Neural cell (in vitro differentiated cells): ENCODE measurements around the gene RPL38. TPM values are rescaled to one million over a fixed set of nuclear protein-coding genes. Genes with fewer than 3 reads are reported as not detected.

Experiments used
- H2AFZ ChIP-seq: fragments of 200-600, 300-800 bp; sonication (generic), shearing (Covaris generic); 2 replicates; pipeline ENCODE4 v1.6.0; 2014; ENCODE audit warnings: low read depth, mild to moderate bottlenecking, antibody characterized with exemption, low read length, moderate library complexity
- H3F3A ChIP-seq: fragments of 200-600 bp; shearing (Covaris generic); 2 replicates; pipeline ENCODE4 v1.6.1; 2016; ENCODE audit warnings: mild to moderate bottlenecking, moderate library complexity, mixed read lengths, antibody characterized with exemption, low read length; ENCODE audit not compliant: insufficient read depth, poor library complexity, severe bottlenecking
- H3K27ac ChIP-seq: fragments of 200-600, 300-800 bp; sonication (generic), shearing (Covaris generic); 2 replicates; pipeline ENCODE4 v1.5.1; 2014; ENCODE audit warnings: mild to moderate bottlenecking, low read length, moderate library complexity
- H3K27me3 ChIP-seq: fragments of 300-800, 200-600 bp; sonication (generic), shearing (Covaris generic); 2 replicates; pipeline ENCODE4 v1.6.0; 2014; ENCODE audit warnings: mild to moderate bottlenecking, low read depth, low read length, moderate library complexity; ENCODE audit not compliant: insufficient read depth
- H3K36me3 ChIP-seq: fragments of 300-800, 200-600 bp; sonication (generic), shearing (Covaris generic); 2 replicates; pipeline ENCODE4 v1.5.1; 2014; ENCODE audit warnings: mild to moderate bottlenecking, antibody characterized with exemption, low read length, moderate library complexity; ENCODE audit not compliant: insufficient read depth
- H3K4me2 ChIP-seq: fragments of 300-800, 200-600 bp; sonication (generic), shearing (Covaris generic); 2 replicates; pipeline ENCODE4 v1.6.0; 2014; ENCODE audit warnings: mild to moderate bottlenecking, low read length
- H3K4me3 ChIP-seq: fragments of 300-800, 200-600 bp; sonication (generic), shearing (Covaris generic); 2 replicates; pipeline ENCODE4 v1.5.1; 2014; ENCODE audit warnings: mild to moderate bottlenecking, low read length, moderate library complexity
- H3K79me2 ChIP-seq: fragments of 200-600 bp; shearing (Covaris generic); replicated peaks from 2 replicates; pipeline ENCODE4 v1.6.0; 2014; ENCODE audit warnings: mild to moderate bottlenecking, low read length, moderate library complexity; ENCODE audit not compliant: insufficient read depth
- H3K9ac ChIP-seq: fragments of 300-800, 200-600 bp; sonication (generic), shearing (Covaris generic); 2 replicates; pipeline ENCODE4 v1.6.1; 2016; ENCODE audit warnings: mild to moderate bottlenecking, low read length, mixed read lengths
- H3K9me2 ChIP-seq: fragments of 200-600 bp; shearing (Covaris generic); 2 replicates; pipeline ENCODE4 v1.6.1; 2016; ENCODE audit warnings: mild to moderate bottlenecking, low read length, mixed read lengths; ENCODE audit not compliant: insufficient read depth
- H3K9me3 ChIP-seq: fragments of 200-600, 300-800 bp; sonication (generic), shearing (Covaris generic); 2 replicates; pipeline ENCODE4 v1.6.1; 2016; ENCODE audit warnings: mild to moderate bottlenecking, mixed run types, low read length, moderate library complexity, mixed read lengths
- H4K20me1 ChIP-seq: fragments of 200-600 bp; shearing (Covaris generic); 2 replicates; pipeline ENCODE4 v1.6.1; 2016; ENCODE audit warnings: mild to moderate bottlenecking, mixed run types; ENCODE audit not compliant: insufficient read depth
- CTCF ChIP-seq: fragments of 450-650 bp; IDR thresholded peaks from 2 replicates; pipeline ENCODE4 v1.5.1; 2014; ENCODE audit warnings: antibody characterized with exemption, mild to moderate bottlenecking, moderate library complexity; ENCODE audit not compliant: poor library complexity, severe bottlenecking
- EP300 ChIP-seq: fragments of 450-650 bp; conservative IDR thresholded peaks from 2 replicates; pipeline ENCODE4 v1.6.1; 2014; ENCODE audit warnings: antibody characterized with exemption, mild to moderate bottlenecking, moderate library complexity; ENCODE audit not compliant: poor library complexity, severe bottlenecking
- EZH2 ChIP-seq: fragments of 200-600, 300-800 bp; shearing (Covaris generic), sonication (generic); IDR thresholded peaks from 2 replicates; pipeline ENCODE4 v1.6.1; 2014; ENCODE audit warnings: antibody characterized with exemption, low read length, borderline replicate concordance, mild to moderate bottlenecking; ENCODE audit not compliant: insufficient read depth, poor library complexity, severe bottlenecking
- MXI1 ChIP-seq: fragments of 450-650 bp; conservative IDR thresholded peaks from 2 replicates; pipeline ENCODE4 v1.6.1; 2014; ENCODE audit warnings: antibody characterized with exemption, mild to moderate bottlenecking; ENCODE audit not compliant: poor library complexity, severe bottlenecking
- POLR2AphosphoS5 ChIP-seq: IDR thresholded peaks from 2 replicates; pipeline ENCODE4 v1.6.1; 2012
- RAD21 ChIP-seq: fragments of 450-650 bp; conservative IDR thresholded peaks from 2 replicates; pipeline ENCODE4 v1.6.1; 2014; ENCODE audit warnings: antibody characterized with exemption, mild to moderate bottlenecking, moderate library complexity
- REST ChIP-seq: IDR thresholded peaks from 2 replicates; pipeline ENCODE4 v1.6.1; 2012; ENCODE audit warnings: borderline replicate concordance
- SMC3 ChIP-seq: fragments of 450-650 bp; conservative IDR thresholded peaks from 2 replicates; pipeline ENCODE4 v1.6.1; 2014; ENCODE audit warnings: antibody characterized with exemption, mild to moderate bottlenecking, moderate library complexity; ENCODE audit not compliant: poor library complexity
- TAF1 ChIP-seq: IDR thresholded peaks from 2 replicates; pipeline ENCODE4 v1.6.1; 2012; ENCODE audit warnings: low read depth
- polyA plus RNA-seq: library from polyadenylated mRNA; depleted of rRNA; stranded (reverse); fragments of >200 nt; gene quantifications from 2 replicates; pipeline ENCODE4 v1.2.3, GENCODE V29; 2014

The RPL38 gene
- polyA plus RNA-seq, 1 donor from 2014 or later, result 378 TPM

- Histone ChIP-seq H3K9ac (no peak overlapping the region), H2AFZ (no peak overlapping the region), H3K9me2 (no peaks in the 10 kb centered on the region), H3K79me2 (no peaks in the 10 kb centered on the region), H3K4me2 (no peak overlapping the region), H3K36me3 (no peaks in the 10 kb centered on the region), H3F3A (no peaks in the 10 kb centered on the region), H3K4me3 (no peak overlapping the region), H3K27me3 (peaks cover 32% of the 10 kb centered on the region), H3K9me3 (no peaks in the 10 kb centered on the region), H3K27ac (no peak overlapping the region), H4K20me1 (no peaks in the 10 kb centered on the region)
- TF ChIP-seq TAF1 (no peak), MXI1 (no peak), POLR2AphosphoS5 (no peak), RAD21 (no peak), SMC3 (no peak), EP300 (no peak), REST (no peak)
These were observed 11.9 kb downstream of the RPL38 start for GRCh38 chr17:74215342-74215727.

- no peaks in the 10 kb centered on the region for H3K36me3 ChIP-seq
- peaks cover 32% of the 10 kb centered on the region for H3K27me3 ChIP-seq
- no peaks in the 10 kb centered on the region for H3K9me2 ChIP-seq
- H3F3A ChIP-seq, result no peaks in the 10 kb centered on the region
- no peaks in the 10 kb centered on the region for H3K79me2 ChIP-seq
- H3K9me3 ChIP-seq, result no peaks in the 10 kb centered on the region
- H2AFZ ChIP-seq, result no peak overlapping the region
- TF ChIP-seq CTCF (no peak), EP300 (no peak), TAF1 (no peak), REST (no peak), SMC3 (no peak), POLR2AphosphoS5 (no peak), RAD21 (no peak), MXI1 (no peak), EZH2 (no peak)
- H3K27ac ChIP-seq, result no peak overlapping the region
- H3K9ac ChIP-seq, result no peak overlapping the region
- H3K4me3 ChIP-seq, result no peak overlapping the region
- no peaks in the 10 kb centered on the region for H4K20me1 ChIP-seq
- no peak overlapping the region for H3K4me2 ChIP-seq
These were observed 13.0 kb downstream of the RPL38 start for GRCh38 chr17:74216505-74216904.
